Hepatocyte (in vitro differentiated cells): ENCODE results near the gene CYP4X1.

ENCODE experiments used
- EZH2 ChIP-seq: fragments of 200-600 bp; sonication (generic); IDR thresholded peaks from 2 replicates; pipeline ENCODE4 v1.6.1; 2016; ENCODE audit warnings: antibody characterized with exemption, mild to moderate bottlenecking, borderline replicate concordance
- EZH2phosphoT487 ChIP-seq: fragments of 200-600 bp; sonication (generic); IDR thresholded peaks from one replicate; pipeline ENCODE4 v1.6.1; 2018; ENCODE audit warnings: antibody characterized with exemption, mild to moderate bottlenecking, low read depth, moderate library complexity; ENCODE audit not compliant: unreplicated experiment, severe bottlenecking
- TF ChIP-seq, protein P1 (sequence below): fragments of 200-600 bp; sonication (generic); IDR thresholded peaks from 2 replicates; pipeline ENCODE4 v1.5.1; 2016; ENCODE audit warnings: antibody characterized with exemption, mild to moderate bottlenecking; ENCODE audit not compliant: poor library complexity

DNA sequence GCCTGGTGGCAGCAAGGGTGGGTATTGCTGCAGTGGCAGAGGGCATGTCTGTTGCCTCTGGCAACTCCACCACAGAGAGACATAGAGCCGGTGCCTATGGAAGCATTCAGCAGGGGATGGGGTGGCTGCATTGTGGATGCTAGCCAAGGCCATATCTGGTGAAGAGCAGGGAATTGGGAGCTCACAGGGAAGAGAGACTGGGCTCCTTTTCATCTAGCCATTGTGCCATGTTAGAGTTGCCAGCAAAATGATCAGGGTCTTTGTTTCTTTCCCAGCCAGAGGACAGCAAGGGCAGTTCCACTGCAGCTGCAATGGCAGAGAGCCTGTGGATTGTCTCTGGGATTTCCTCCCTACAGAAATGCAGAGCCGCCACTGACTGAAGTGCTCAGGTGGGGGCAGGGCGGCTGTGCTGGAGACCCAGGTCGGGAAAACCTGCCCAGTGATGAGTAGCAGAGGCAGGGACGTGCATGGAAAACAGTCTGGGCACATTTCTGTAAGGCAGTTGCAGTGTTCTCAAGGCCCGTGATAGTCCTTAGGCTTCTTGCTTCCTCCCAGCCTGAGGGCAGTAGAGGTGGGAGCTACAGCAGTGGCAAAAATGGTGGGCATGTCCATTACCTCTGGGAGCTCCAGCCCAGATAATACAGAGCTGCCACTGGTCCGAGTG is 40.2 kb upstream of the CYP4X1 start:
- TF ChIP-seq, protein P1, sequence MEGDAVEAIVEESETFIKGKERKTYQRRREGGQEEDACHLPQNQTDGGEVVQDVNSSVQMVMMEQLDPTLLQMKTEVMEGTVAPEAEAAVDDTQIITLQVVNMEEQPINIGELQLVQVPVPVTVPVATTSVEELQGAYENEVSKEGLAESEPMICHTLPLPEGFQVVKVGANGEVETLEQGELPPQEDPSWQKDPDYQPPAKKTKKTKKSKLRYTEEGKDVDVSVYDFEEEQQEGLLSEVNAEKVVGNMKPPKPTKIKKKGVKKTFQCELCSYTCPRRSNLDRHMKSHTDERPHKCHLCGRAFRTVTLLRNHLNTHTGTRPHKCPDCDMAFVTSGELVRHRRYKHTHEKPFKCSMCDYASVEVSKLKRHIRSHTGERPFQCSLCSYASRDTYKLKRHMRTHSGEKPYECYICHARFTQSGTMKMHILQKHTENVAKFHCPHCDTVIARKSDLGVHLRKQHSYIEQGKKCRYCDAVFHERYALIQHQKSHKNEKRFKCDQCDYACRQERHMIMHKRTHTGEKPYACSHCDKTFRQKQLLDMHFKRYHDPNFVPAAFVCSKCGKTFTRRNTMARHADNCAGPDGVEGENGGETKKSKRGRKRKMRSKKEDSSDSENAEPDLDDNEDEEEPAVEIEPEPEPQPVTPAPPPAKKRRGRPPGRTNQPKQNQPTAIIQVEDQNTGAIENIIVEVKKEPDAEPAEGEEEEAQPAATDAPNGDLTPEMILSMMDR, result no peak
- TF ChIP-seq EZH2phosphoT487 (no peak), EZH2 (no peak)
